GM18858 (cell line): Measurements from ENCODE around the gene CXXC1.
"Not testable (repeated sequence)": the region's sequence is repeated elsewhere in the genome, so short reads cannot be mapped to it uniquely, and the experiment has no call there.

Source experiments
- ATAC-seq: cut with Tn5 transposase; IDR thresholded peaks from one replicate; pipeline ENCODE4 v1.9.1; 2021; ENCODE audit not compliant: unreplicated experiment

Gene CXXC1

DNA sequence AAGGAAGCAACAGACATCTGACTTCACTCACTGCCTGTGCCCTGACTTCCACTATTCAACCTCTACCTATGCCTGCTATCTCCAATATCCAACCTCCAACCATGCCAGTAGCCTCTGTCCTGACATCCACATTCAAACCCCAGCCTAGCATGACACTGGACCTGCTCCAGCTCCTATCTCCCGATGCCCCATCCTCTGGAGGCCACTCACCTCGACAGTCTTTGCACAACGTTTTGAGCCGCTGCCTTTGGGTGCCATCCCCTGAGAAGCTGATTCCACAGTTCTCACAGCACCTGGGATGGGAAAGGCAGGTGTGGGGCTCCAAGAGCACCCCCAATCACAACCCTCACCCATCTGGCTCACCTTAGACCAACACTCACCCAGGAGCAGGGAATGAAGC, 11.0 kb downstream of the CXXC1 start:
- no peak for ATAC-seq

DNA sequence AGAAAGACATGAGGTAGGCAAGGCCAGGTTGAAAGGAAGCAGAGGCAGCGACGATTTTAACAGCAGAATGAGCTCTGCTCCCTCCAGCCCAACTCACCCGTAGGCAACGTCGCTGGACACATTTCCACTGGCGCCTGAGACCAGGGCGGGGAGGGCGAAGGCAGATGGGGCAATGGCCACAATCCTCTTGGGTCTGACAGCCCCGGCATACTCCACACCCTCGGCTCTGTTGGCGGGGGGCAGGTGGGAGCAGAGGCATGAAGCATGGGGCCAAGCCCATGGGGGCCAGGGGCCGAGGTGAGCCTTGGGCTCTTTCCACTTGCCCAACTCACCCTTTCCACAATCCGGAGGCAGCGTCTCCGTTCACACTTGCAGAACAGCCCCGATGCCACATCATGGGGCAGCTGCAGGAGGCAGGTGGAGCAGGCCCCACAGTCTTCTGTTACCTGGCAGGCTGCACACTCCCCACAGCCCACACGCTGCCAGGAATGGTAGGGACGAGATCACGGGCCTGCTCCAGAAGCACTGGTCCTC, 11.9 kb downstream of the CXXC1 start:
- no peak for ATAC-seq

DNA sequence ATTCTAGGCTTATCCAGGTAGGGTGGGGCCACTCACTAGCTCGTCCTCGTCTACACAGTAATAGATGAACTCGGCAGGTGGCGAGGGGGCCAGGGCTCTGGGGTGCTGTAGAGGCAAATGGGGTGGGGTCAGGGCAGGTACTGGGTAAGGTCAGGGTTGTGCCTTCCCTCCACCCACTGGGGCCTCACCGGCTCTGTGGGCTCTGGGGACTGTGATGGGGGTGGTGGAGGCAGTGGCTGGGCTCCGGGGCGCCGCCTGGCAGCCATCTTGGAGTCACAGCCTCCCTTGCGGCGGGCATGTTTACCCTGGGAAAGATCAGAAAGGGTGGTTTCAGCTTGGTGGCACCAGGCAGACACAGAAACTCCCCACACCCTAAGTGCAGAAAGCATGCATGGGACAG, 12.6 kb downstream of the CXXC1 start:
- ATAC-seq, result no peak

DNA sequence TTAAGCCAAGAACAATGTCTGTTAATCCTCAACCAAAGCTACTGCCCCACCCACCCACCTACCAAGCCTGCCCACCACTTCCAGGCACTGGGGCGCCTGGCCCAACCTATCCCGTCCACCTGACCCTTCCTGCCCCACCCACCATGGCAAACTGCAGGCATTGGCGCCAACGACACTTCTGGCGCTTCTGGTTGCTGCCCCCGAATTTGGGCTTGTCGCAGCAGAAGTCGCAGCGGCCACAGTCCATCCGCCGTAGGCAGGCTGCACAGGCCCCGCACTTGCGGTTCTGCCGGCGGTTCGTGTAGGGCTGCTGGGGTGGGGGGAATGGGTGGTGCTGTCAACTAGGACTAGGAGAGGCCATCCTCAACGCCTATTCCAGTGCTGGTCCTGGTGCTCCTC, 13.4 kb downstream of the CXXC1 start:
- no peak for ATAC-seq

DNA sequence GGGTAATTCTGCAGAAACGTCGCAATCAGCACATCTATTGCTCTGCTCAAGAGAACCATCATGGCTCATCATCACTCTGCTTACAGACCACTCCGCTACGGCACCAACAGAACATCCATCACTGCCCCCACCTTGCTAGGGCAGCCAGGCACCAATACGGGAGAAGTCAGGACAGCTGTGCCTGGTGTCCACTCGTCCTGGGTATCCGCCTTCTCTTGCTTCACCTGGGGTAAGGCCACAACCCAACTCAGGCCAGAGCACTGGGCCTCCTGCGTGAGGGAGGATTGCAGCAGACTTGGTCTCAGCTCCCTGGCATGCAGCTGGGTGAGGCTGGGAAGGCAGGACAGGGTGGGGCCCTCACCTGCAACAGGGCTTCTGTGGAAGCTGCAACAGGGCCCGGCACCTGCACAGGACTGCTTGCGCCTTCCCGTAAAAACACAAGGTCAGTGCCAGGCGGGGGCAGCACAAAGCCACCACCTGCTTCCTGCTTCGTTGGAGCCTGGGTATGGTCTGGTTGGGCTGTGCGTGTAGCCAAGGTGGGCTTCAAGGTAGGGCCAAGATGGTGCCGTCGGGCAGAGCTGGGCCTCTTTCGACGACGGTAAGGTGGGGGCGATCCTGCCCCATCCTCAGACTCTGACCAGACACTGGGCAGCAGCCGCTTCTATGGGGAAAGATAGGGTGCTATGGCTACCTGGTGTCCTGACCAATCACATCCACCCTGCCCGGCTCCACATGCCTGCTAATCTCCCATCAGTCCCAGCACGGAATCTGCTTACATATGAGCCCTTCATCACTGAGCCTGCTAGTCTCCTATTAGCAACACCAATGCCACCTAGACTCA, 14.1 kb downstream of the CXXC1 start:
- ATAC-seq, result no peak

DNA sequence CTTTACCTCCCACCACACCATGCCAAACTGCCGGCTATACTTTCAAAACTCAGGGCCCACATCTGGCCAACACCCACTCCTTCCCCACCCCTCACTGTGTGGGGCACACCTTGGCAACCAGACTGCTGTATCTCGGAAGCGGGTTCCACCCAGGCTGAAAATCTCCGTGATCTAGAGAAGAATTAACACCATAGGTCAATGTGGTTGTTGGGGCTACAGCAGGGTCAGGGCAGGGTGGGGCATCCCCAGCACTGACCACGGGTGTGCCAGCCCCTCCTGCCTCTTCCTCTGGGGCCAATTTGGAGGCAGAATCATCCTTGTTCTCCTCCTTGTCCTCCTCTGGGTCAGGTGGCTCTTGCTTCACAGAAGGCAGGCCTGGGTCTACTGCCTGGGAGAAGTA, 14.9 kb downstream of the CXXC1 start:
- no peak for ATAC-seq

DNA sequence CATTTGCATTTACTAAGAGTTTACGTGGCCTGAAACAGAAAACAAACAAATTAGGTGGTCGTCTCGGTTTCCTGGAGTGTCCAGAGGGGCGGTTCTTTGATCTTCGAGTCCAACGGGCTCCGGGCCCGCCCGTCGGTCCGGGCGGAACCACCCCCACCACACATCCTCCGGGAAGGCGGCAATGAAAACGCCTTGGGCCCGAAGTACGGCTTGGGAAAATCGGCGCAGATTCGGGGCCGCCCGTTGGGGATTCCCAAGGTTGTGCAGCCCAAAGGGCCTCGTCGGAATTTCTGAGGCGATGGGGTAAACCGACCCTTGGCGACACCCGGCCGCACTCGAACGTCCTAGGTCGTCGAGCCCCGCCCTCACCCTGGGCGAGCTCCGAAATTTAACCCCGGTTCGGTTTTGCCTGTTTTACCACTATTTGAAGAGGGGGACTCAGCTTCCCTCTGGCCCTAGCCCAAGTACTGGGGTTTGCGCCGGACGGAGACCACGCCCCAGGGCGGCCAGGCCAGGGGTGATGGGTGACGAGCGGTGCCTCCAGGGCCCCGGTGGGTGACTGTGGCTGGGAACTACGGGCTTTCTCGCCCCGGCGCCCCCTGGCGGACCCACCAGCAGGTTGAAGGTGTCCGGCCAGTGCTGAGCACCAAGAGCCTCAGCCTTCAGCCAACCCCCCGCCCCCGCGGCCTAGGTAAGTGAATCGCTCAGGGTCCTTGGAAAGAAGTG, 19.3 kb downstream of the CXXC1 start:
- ATAC-seq, result peak; percentile 69

DNA sequence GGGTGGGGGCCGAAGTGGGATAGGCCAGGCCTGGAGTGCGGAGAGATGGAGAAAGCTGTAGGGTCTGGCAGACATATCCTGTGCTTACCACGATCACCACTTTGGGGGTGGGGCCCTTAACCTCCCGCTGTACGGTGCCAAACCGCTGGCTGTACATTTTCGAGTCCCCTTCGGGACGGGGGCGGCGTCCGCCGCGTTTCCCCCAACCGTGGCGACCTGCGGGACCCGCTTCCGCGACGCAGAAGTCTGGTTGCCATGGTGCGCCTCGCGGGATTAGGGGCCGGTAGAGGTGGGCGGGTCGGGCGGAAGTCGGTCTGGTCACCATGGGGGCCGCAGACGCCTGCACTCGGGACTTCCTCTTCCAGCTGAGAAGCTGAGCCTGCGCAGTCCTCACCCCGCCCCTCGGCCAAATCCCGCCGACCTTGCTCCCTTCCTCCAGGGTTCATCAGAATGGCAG, 21.2 kb downstream of the CXXC1 start, which contains the start of gene CFAP53:
TSS of gene CFAP53 (minus strand) at position 248 of the 457 bp plus-strand sequence. CDS start at position 157, 91 bp downstream.
- peak; percentile 68 for ATAC-seq

DNA sequence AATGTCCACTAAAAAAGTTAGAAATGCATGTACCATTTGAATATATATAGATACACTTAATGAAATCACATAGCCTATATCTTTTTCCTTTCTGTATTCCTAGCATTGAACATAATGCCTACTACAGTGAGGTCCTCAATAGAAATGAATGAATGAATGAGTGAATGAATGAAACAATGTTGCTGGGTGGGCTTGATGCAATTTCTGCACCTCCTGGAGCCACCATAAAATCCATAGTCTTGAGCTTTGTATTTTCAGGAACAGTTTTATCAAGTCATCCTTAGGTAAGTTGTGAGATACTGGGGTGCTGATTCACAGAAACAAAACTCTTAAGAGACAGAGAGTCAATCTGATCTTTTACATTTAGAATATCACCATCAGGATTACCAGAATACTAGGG, 24.5 kb downstream of the CXXC1 start:
- ATAC-seq, result no peak

DNA sequence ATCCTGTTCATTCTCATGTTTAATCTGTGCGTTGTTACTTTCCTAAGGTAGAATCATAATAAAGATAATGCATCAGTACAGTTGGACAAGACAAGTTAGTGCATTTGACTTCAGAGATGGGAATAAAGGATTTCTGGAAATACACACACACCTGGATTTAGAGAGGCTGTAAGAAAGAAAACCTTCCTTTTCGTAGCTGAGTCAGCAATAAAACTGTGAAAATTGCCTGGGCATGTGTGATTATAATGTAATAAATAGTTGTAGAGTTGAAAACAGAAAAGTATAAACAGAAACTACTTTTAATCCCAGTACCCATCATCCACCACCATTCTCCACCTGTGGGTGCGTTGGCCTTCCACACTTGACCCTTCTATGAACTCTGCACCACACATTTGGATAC, 36.6 kb downstream of the CXXC1 start:
- no peak for ATAC-seq

DNA sequence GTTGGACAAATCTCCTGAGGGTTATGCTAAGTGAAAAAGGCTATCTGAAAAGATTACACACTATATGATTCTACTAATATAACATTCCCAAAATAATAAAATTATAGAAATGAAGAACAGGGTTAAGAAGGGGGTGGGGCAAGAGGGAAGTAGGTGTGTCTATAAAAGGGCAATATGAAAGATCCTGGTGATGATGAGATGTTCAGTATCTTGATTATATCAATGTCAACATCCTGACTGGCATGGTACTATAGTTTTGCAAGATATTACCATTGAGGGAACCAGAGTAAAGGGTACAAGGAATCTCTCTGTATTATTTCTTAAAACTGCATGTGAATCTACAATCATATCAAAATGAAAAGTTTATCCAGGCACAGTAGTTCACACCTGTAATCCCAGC, 37.9 kb downstream of the CXXC1 start:
- ATAC-seq, result no peak

DNA sequence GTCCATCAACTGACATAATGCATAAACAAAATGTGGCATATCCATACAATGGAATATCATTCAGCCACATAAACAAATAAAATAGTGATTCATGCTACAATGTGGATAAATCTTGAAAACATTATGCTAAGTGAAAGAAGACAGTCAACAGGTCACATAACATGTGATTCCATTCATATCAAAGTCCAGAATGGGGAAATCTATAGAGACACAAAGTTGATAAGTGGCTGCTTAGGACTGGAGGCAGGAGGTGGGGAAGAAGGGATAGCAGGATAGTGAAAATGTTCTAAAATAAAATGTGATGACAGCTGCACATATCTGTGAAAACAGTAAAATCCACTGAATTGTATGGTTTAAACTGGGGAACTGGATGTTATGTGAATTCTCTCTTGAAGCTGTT, 39.9 kb downstream of the CXXC1 start:
- ATAC-seq, result no peak

DNA sequence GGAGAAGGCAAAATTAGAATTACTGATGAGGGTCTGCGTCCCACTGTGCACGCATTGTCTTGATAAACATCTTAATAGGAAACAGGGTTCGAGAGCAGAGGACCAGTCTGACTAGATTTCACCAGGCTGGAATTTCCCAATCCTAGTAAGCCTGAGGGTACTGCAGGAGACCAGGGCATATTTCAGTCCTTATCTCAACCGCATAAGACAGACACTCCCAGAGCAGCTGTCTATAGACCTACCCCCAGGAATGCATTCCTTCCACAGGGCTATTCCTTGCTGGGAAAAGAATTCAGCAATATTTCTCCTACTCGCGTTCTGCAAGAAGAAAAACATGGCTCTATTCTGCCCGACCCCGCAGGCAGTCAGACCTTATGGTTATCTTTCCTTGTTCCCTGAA, 45.7 kb downstream of the CXXC1 start:
- ATAC-seq, result not testable (repeated sequence)

DNA sequence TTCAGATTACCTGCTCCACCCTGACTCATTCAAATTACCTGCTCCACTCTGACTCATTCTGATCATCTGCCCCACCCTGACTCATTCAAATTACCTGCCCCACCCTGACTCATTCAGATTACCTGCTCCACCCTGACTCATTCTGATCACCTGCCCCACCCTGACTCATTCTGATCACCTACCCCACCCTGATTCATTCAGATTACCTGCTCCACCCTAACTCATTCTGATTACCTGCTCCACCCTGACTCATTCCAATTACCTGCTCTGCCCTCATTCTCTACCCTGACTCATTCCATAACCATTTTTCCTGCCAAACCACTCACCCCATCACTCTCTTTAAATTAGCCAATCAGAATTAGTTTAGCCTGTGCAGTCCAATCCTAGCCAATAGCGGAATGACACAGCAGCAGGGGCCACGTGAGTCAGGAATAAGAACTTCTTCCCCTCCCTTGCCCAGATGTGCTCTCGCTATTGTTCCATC, 47.4 kb downstream of the CXXC1 start:
- no peak for ATAC-seq

DNA sequence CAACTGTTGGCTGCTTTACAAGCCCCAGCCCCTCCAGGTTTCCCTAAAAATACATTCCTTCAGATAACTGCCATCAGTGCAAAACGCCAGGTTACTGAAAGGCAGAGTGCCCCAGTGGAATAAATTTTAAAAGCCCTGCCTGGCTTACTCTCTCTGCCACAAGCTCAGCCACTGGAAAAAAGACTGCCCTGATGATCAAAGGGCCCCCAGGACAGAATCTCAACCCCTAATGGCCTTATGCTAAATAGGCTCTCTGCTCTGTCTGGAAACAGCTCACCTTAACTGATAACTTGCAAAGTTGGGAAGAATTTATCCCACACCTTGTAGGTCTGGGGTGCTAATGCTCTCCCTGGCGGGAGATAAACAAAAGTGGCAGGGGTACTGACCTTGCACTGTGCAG, 55.1 kb downstream of the CXXC1 start:
- no peak for ATAC-seq
